ENCODE results near the gene LTBP1.
"Not testable (repeated sequence)": the region's sequence is repeated elsewhere in the genome, so short reads cannot be mapped to it uniquely, and the experiment has no call there.

The LTBP1 gene

GRCh38 chr2:33235559-33235958 lies 288.8 kb downstream of the LTBP1 start:
- H3K36me3 Mint-ChIP-seq, H3K9me3 Mint-ChIP-seq, H3K27ac Mint-ChIP-seq, H3K4me1 Mint-ChIP-seq, ATAC-seq, H3K4me3 Mint-ChIP-seq: not testable (repeated sequence)
- H3K27me3 Mint-ChIP-seq: peaks cover 34% of the 10 kb centered on the region

- Mint-ChIP-seq H3K27me3 (peaks cover 31% of the 10 kb centered on the region), H3K4me1 (no peaks in the 10 kb centered on the region), H3K27ac (no peak overlapping the region), H3K9me3 (no peaks in the 10 kb centered on the region), H3K36me3 (no peaks in the 10 kb centered on the region), H3K4me3 (no peak overlapping the region)
- ATAC-seq: no peak
Measured at GRCh38 chr2:33236482-33237385, 290.0 kb downstream of the LTBP1 start.

DNA sequence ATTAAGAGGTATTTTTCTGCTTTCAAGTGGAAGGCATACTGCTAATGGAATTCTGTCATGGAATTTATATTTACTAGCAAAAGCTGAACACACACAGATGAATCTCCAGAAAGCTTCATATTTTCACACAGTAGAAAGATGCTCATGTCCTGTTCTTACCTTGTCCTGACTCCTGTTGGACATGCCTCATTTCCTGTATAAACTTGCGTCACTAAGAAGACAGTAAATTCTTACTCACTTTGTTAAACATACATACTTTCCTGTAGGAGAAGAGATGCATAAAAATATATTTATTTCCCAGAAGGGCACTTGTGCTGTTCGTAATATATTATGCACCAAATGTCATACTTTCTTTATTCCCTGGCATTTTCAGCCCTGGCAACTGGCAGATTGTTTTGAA lies 291.4 kb downstream of the LTBP1 start:
- Mint-ChIP-seq H3K9me3 (no peaks in the 10 kb centered on the region), H3K4me1 (no peaks in the 10 kb centered on the region), H3K27ac (no peak overlapping the region), H3K36me3 (no peaks in the 10 kb centered on the region), H3K27me3 (peaks cover 17% of the 10 kb centered on the region), H3K4me3 (no peak overlapping the region)
- ATAC-seq: no peak

- no peaks in the 10 kb centered on the region for H3K9me3 Mint-ChIP-seq
- no peaks in the 10 kb centered on the region for H3K27me3 Mint-ChIP-seq
- H3K36me3 Mint-ChIP-seq: no peaks in the 10 kb centered on the region
- no peak for ATAC-seq
- H3K4me3 Mint-ChIP-seq: no peak overlapping the region
- no peak overlapping the region for H3K27ac Mint-ChIP-seq
- no peaks in the 10 kb centered on the region for H3K4me1 Mint-ChIP-seq
Measured at GRCh38 chr2:33240178-33240577, 293.4 kb downstream of the LTBP1 start.

DNA sequence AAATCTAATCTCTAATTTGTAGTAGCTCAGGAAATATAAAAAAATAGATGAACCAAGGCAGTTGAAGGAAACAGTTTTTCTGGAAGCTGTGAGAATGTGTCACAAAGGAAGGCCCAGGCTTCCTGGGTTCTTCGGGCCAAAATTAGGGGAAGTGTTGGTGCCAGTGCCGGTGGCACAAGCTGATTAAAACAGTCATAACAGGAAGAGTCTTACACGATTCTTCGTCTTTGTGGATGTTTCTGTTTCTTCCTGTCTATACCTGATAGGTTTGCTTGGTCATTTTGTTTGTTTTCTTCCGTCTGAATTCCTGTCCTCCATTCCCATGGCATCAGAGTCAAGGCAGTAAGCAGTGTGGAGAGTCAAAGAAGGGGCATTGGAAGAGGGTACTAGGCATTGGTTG lies 294.3 kb downstream of the LTBP1 start:
- ATAC-seq: no peak
- Mint-ChIP-seq H3K4me3 (no peak overlapping the region), H3K27ac (no peak overlapping the region), H3K9me3 (no peaks in the 10 kb centered on the region), H3K27me3 (no peaks in the 10 kb centered on the region), H3K4me1 (no peaks in the 10 kb centered on the region), H3K36me3 (no peaks in the 10 kb centered on the region)

- H3K9me3 Mint-ChIP-seq: no peaks in the 10 kb centered on the region
- ATAC-seq: no peak
- no peaks in the 10 kb centered on the region for H3K27me3 Mint-ChIP-seq
- H3K4me1 Mint-ChIP-seq: no peaks in the 10 kb centered on the region
- no peaks in the 10 kb centered on the region for H3K36me3 Mint-ChIP-seq
- H3K27ac Mint-ChIP-seq: no peak overlapping the region
- H3K4me3 Mint-ChIP-seq: no peak overlapping the region
Measured at GRCh38 chr2:33241581-33241980, 294.8 kb downstream of the LTBP1 start.

DNA sequence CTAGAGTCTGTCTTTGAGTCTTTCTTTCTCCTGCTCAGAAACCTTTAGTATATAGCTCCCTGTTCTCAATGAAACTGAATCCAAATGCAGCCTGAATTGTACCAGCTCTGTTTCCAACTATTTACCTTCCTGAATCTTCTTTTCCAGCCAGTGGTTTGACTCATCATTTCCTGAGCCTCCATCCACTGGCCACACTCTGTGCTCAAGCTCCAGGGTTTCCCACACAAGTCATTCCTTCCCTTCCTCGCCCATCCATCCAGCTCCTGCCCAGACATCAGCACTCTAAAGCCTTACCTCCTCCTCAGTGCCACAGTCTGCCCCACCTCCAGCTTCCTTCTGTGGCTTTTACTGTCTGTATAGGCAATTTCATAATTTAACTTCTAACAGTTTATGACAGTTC lies 296.1 kb downstream of the LTBP1 start:
- ATAC-seq: no peak
- no peaks in the 10 kb centered on the region for H3K27me3 Mint-ChIP-seq
- no peaks in the 10 kb centered on the region for H3K36me3 Mint-ChIP-seq
- no peak overlapping the region for H3K27ac Mint-ChIP-seq
- no peak overlapping the region for H3K4me3 Mint-ChIP-seq
- no peaks in the 10 kb centered on the region for H3K4me1 Mint-ChIP-seq
- no peaks in the 10 kb centered on the region for H3K9me3 Mint-ChIP-seq

DNA sequence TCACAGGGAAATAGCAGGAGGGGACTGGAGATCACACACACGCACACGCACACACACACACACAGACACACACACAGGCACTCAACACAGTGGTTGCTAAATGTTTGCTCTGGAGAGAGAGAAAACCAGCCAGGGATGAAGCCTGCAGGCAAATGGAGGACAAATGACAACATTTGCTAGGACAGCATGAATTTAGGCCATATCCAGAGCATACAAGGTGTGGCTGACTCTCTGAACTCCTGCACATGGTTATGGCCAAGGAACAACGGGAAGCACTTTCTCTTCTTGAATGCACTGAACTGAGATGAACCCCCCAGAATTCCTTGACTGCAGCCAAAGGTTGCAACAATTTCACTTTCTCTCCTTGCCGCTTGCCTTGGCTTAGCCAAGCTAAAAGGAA lies 299.7 kb downstream of the LTBP1 start:
- Mint-ChIP-seq H3K27ac (no peak overlapping the region), H3K36me3 (no peaks in the 10 kb centered on the region), H3K4me3 (no peak overlapping the region), H3K27me3 (no peaks in the 10 kb centered on the region), H3K4me1 (no peaks in the 10 kb centered on the region), H3K9me3 (no peaks in the 10 kb centered on the region)
- no peak for ATAC-seq

GRCh38 chr2:33247365-33247764 lies 300.6 kb downstream of the LTBP1 start:
- Mint-ChIP-seq H3K27me3 (no peaks in the 10 kb centered on the region), H3K4me1 (no peaks in the 10 kb centered on the region), H3K36me3 (no peaks in the 10 kb centered on the region), H3K9me3 (no peaks in the 10 kb centered on the region), H3K4me3 (no peak overlapping the region), H3K27ac (no peak overlapping the region)
- no peak for ATAC-seq

- Mint-ChIP-seq H3K27me3 (no peaks in the 10 kb centered on the region), H3K9me3 (no peaks in the 10 kb centered on the region), H3K4me3 (no peak overlapping the region), H3K27ac (no peak overlapping the region), H3K4me1 (no peaks in the 10 kb centered on the region), H3K36me3 (no peaks in the 10 kb centered on the region)
- ATAC-seq: no peak
Measured at GRCh38 chr2:33250417-33251029, 303.8 kb downstream of the LTBP1 start.

DNA sequence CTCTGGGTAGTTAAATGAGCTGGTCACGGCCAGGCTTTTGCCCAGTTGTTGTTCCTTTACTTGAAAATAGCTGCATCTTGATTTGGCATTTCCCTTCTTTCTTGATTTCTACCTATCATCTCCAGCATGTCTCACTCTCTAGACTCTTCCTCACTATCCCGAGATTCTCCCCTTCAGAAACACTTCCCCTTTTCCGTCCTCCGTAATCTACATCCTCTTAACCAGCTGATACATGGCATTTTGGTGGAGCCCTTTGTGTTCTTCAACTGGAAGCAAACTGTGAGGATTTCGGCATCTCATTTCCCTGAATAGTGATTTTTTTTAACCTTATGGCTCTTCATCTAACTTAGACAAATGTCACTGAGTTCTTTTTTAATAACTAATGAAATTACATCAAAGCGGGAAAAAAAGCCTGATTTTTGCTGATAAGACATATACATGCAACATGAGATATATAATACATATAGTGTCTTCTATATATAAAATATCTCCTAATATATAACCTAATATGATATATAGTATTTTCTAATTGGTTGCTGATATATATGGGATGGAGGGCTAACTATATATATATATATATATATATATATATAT lies 309.5 kb downstream of the LTBP1 start:
- Mint-ChIP-seq H3K36me3 (no peaks in the 10 kb centered on the region), H3K9me3 (no peaks in the 10 kb centered on the region), H3K27ac (no peak overlapping the region), H3K27me3 (peaks cover 7% of the 10 kb centered on the region), H3K4me3 (no peak overlapping the region), H3K4me1 (no peaks in the 10 kb centered on the region)
- no peak for ATAC-seq

DNA sequence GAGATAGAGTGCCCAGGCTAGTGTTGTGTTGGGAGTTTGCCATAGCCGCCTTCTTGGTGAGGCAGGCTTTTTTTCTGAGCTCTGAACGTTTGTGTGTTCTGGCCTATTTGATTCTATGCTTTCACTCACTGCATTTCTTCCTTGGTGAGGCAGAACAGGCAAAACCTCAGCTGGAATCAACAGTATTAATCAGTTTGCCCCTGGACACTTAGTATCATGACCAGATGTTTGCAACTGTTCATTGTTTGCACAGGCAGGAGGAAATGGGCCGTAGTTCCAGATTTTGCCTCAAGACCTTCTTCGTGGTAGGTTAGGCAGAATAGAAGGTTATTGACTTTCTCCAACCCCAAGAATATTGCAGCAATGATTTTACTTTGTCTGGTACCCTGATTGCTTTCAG lies 311.6 kb downstream of the LTBP1 start:
- no peak overlapping the region for H3K27ac Mint-ChIP-seq
- H3K4me3 Mint-ChIP-seq: no peak overlapping the region
- ATAC-seq: no peak
- no peaks in the 10 kb centered on the region for H3K9me3 Mint-ChIP-seq
- H3K27me3 Mint-ChIP-seq: peaks cover 13% of the 10 kb centered on the region
- no peaks in the 10 kb centered on the region for H3K36me3 Mint-ChIP-seq
- no peaks in the 10 kb centered on the region for H3K4me1 Mint-ChIP-seq

- no peaks in the 10 kb centered on the region for H3K4me1 Mint-ChIP-seq
- no peak overlapping the region for H3K4me3 Mint-ChIP-seq
- H3K36me3 Mint-ChIP-seq: no peaks in the 10 kb centered on the region
- peaks cover 7% of the 10 kb centered on the region for H3K9me3 Mint-ChIP-seq
- H3K27me3 Mint-ChIP-seq: peaks cover 13% of the 10 kb centered on the region
- ATAC-seq: no peak
- H3K27ac Mint-ChIP-seq: no peak overlapping the region
Measured at GRCh38 chr2:33262097-33262496, 315.3 kb downstream of the LTBP1 start.

DNA sequence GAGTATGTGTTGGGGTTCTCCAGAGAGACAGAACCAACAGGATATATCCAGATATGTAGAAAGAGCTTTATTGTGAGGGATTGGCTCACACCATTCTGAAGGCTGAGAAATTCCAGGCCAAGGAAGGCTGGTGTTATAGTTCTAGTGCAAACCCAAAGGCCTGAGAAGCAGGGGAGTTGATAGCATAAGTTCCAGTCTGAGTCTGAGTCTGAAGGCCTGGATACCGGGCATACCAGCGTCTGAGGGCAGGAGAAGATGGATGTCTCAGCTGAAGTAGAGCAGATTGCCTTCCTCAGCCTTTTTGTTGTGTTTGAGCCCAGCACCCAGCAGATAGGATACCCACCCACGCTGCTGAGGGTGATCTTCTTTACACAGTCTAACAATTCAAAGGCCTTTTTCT lies 318.0 kb downstream of the LTBP1 start:
- no peaks in the 10 kb centered on the region for H3K4me1 Mint-ChIP-seq
- H3K4me3 Mint-ChIP-seq: no peak overlapping the region
- no peak for ATAC-seq
- no peak overlapping the region for H3K27ac Mint-ChIP-seq
- peaks cover 7% of the 10 kb centered on the region for H3K9me3 Mint-ChIP-seq
- H3K36me3 Mint-ChIP-seq: no peaks in the 10 kb centered on the region
- H3K27me3 Mint-ChIP-seq: peaks cover 24% of the 10 kb centered on the region

- H3K4me1 Mint-ChIP-seq: no peaks in the 10 kb centered on the region
- no peak for ATAC-seq
- H3K9me3 Mint-ChIP-seq: peaks cover 7% of the 10 kb centered on the region
Measured at GRCh38 chr2:33265584-33266338, 319.0 kb downstream of the LTBP1 start.

More at GRCh38 chr2:33265584-33266338, 319.0 kb downstream of the LTBP1 start:
- H3K4me3 Mint-ChIP-seq: no peak overlapping the region
- H3K36me3 Mint-ChIP-seq: no peaks in the 10 kb centered on the region
- peaks cover 25% of the 10 kb centered on the region for H3K27me3 Mint-ChIP-seq
- no peak overlapping the region for H3K27ac Mint-ChIP-seq

All from stimulated activated memory B cell treated with anti-CD40 and anti-IgM and Interleukin-4, amounts not matched to agents 10 μg/mL and 1 μg/mL and 100 μg/mL, for 72 hours (primary cell).